Dermis microvascular lymphatic vessel endothelial cell (primary cell): Measurements from ENCODE around the gene ARFRP1. TPM values are rescaled to one million over a fixed set of nuclear protein-coding genes. Genes with fewer than 3 reads are reported as not detected.
A peak's percentile ranks its signal among the peaks of the same experiment; 100 is the strongest.
"Not testable (repeated sequence)": the region's sequence is repeated elsewhere in the genome, so short reads cannot be mapped to it uniquely, and the experiment has no call there.

Experiments used
- DNase-seq, 2 donors: peaks; one replicate each; pipeline versions ENCODE4 v3.0.0 to v3.0.0-alpha.2; 2010; ENCODE audit warnings: low read depth in 2 of 2
- total RNA-seq: library from RNA; depleted of rRNA; stranded (reverse); fragments of >200 nt; gene quantifications from 2 replicates; pipeline ENCODE4 v1.2.1, GENCODE V29; 2014

ARFRP1 gene
- total RNA-seq, 1 donor from 2014 or later: 22.5 TPM

GRCh38 chr20:63678071-63678470 lies 29.7 kb downstream of the ARFRP1 start:
- DNase-seq: no peak

- DNase-seq: no peak
These were observed 32.0 kb downstream of the ARFRP1 start for GRCh38 chr20:63675681-63676368.

- no peak for DNase-seq
These were observed 33.8 kb downstream of the ARFRP1 start for GRCh38 chr20:63673951-63674350.

GRCh38 chr20:63672666-63673065 lies 35.1 kb downstream of the ARFRP1 start:
- DNase-seq: no peak

GRCh38 chr20:63671695-63672094 lies 36.1 kb downstream of the ARFRP1 start:
- not testable (repeated sequence) for DNase-seq

GRCh38 chr20:63668351-63668750 lies 39.4 kb downstream of the ARFRP1 start:
- DNase-seq: no peak

- DNase-seq: no peak
These were observed 39.9 kb downstream of the ARFRP1 start for GRCh38 chr20:63667858-63668257.

GRCh38 chr20:63665708-63666107 lies 42.1 kb downstream of the ARFRP1 start:
- DNase-seq: no peak

- no peak for DNase-seq
These were observed 42.7 kb downstream of the ARFRP1 start for GRCh38 chr20:63664861-63665594.

GRCh38 chr20:63664143-63664851 lies 43.5 kb downstream of the ARFRP1 start:
- DNase-seq: no peak

- no peak for DNase-seq
These were observed 44.3 kb downstream of the ARFRP1 start for GRCh38 chr20:63663332-63664066.

GRCh38 chr20:63662813-63663189 lies 45.0 kb downstream of the ARFRP1 start:
- no peak for DNase-seq

- no peak for DNase-seq
These were observed 45.6 kb downstream of the ARFRP1 start for GRCh38 chr20:63661959-63662812.

- no peak for DNase-seq
These were observed 46.7 kb downstream of the ARFRP1 start for GRCh38 chr20:63661108-63661507.

- no peak for DNase-seq
These were observed 47.2 kb downstream of the ARFRP1 start for GRCh38 chr20:63660622-63661021.

- not testable (repeated sequence) for DNase-seq
These were observed 47.6 kb downstream of the ARFRP1 start for GRCh38 chr20:63660174-63660573.

GRCh38 chr20:63659370-63659769 lies 48.4 kb downstream of the ARFRP1 start:
- no peak for DNase-seq

- no peak for DNase-seq
These were observed 49.0 kb downstream of the ARFRP1 start for GRCh38 chr20:63658749-63659187.

GRCh38 chr20:63657937-63658748 lies 49.6 kb downstream of the ARFRP1 start, which contains the start of gene RTEL1:
Gene RTEL1 (plus strand): TSS chr20:63658312. CDS start chr20:63659403, 1,091 bp downstream.
- DNase-seq: peak; percentile 80 to 97
